Erythroblast (primary cell): Measurements from ENCODE around the gene SLC5A1.
"Not testable (repeated sequence)": the region's sequence is repeated elsewhere in the genome, so short reads cannot be mapped to it uniquely, and the experiment has no call there.

Experiments
- GATA1 ChIP-seq: IDR thresholded peaks from 2 replicates; pipeline ENCODE4 v1.6.1; 2011; ENCODE audit warnings: low read depth, mild to moderate bottlenecking, control low read depth, low read length, moderate library complexity
- POLR2A ChIP-seq: IDR thresholded peaks from 2 replicates; pipeline ENCODE4 v1.6.1; 2011; ENCODE audit warnings: mild to moderate bottlenecking, low read length

- TF ChIP-seq POLR2A, GATA1: not testable (repeated sequence)
Measured at GRCh38 chr22:32135958-32136357, 92.9 kb downstream of the SLC5A1 start.
